ENCODE results near the gene LBHD2. TPM values are rescaled to one million over a fixed set of nuclear protein-coding genes. Genes with fewer than 3 reads are reported as not detected.

The LBHD2 gene
- total RNA-seq, 1 donor from 2014 or later, result not detected

- intact Hi-C loops (cut with DNase I), result no loop called here
Observed at GRCh38 chr14:103090481-103091020, 6.5 kb downstream of the LBHD2 start.

GRCh38 chr14:103091041-103091882, 7.3 kb downstream of the LBHD2 start:
- Histone ChIP-seq H3K27me3 (no peaks in the 10 kb centered on the region), H3K36me3 (no peaks in the 10 kb centered on the region), H3K4me3 (peak overlapping the region; percentile 45 to 68), H3K4me1 (peaks cover 24% of the 10 kb centered on the region), H3K9me3 (no peaks in the 10 kb centered on the region), H3K27ac (peak overlapping the region; percentile 74)
- TF ChIP-seq CTCF (IDR thresholded peaks at IDR 0.05) (peak in 2 of 3 experiments; percentile 34 to 55), POLR2A (IDR thresholded peaks at IDR 0.05) (no peak), POLR2AphosphoS5 (IDR thresholded peaks at IDR 0.05; ENCODE audit: insufficient read depth in 1 of 2, low read depth in 1 of 2) (peak in 1 of 2 donors; percentile 55)
- no peak for DNase-seq (ENCODE audit: extremely low spot score in 2 of 2)
- intact Hi-C loops (cut with DNase I), result no loop called here

More at GRCh38 chr14:103090481-103091020, 6.5 kb downstream of the LBHD2 start:
- no peaks in the 10 kb centered on the region for H3K9me3 ChIP-seq
- H3K4me3 ChIP-seq, result peak overlapping the region in 1 of 2 donors; percentile 45
- DNase-seq (ENCODE audit: extremely low spot score in 2 of 2), result no peak
- peaks cover 24% of the 10 kb centered on the region for H3K4me1 ChIP-seq
- H3K36me3 ChIP-seq, result no peaks in the 10 kb centered on the region
- no peaks in the 10 kb centered on the region for H3K27me3 ChIP-seq
- peak overlapping the region; percentile 74 for H3K27ac ChIP-seq
- TF ChIP-seq POLR2AphosphoS5 (IDR thresholded peaks at IDR 0.05; ENCODE audit: insufficient read depth in 1 of 2, low read depth in 1 of 2) (no peak), POLR2A (IDR thresholded peaks at IDR 0.05) (no peak), CTCF (IDR thresholded peaks at IDR 0.05) (no peak)

GRCh38 chr14:103091883-103092222, 7.8 kb downstream of the LBHD2 start:
- TF ChIP-seq POLR2A (IDR thresholded peaks at IDR 0.05) (no peak), POLR2AphosphoS5 (IDR thresholded peaks at IDR 0.05; ENCODE audit: insufficient read depth in 1 of 2, low read depth in 1 of 2) (no peak), CTCF (IDR thresholded peaks at IDR 0.05) (no peak)
- intact Hi-C loops (cut with DNase I), result no loop called here
- peak overlapping the region; percentile 45 to 68 for H3K4me3 ChIP-seq
- H3K9me3 ChIP-seq, result no peaks in the 10 kb centered on the region
- no peak for DNase-seq (ENCODE audit: extremely low spot score in 2 of 2)
- no peaks in the 10 kb centered on the region for H3K36me3 ChIP-seq
- H3K27me3 ChIP-seq, result no peaks in the 10 kb centered on the region
- peaks cover 24% of the 10 kb centered on the region for H3K4me1 ChIP-seq
- H3K27ac ChIP-seq, result peak overlapping the region; percentile 74

- Histone ChIP-seq H3K27me3 (no peaks in the 10 kb centered on the region), H3K9me3 (no peaks in the 10 kb centered on the region), H3K4me3 (peak overlapping the region; percentile 12 to 28), H3K4me1 (peaks cover 24% of the 10 kb centered on the region), H3K36me3 (no peaks in the 10 kb centered on the region), H3K27ac (peak overlapping the region; percentile 72)
- TF ChIP-seq POLR2A (IDR thresholded peaks at IDR 0.05) (no peak), CTCF (IDR thresholded peaks at IDR 0.05) (no peak), POLR2AphosphoS5 (IDR thresholded peaks at IDR 0.05; ENCODE audit: insufficient read depth in 1 of 2, low read depth in 1 of 2) (no peak)
- DNase-seq (ENCODE audit: extremely low spot score in 2 of 2), result no peak
- intact Hi-C loops (cut with DNase I), result no loop called here
Observed at GRCh38 chr14:103093856-103094405, 9.9 kb downstream of the LBHD2 start.

All from vagina (tissue), 2 donors.